GM12872 (cell line): ENCODE data around the gene TMEM88.

Experiments used
- TF ChIP-seq, protein P1 (sequence below): IDR thresholded peaks from 3 replicates; pipeline ENCODE4 v1.5.1; 2011; ENCODE audit warnings: low read depth, mild to moderate bottlenecking, low read length, moderate library complexity; ENCODE audit not compliant: insufficient read depth

The TMEM88 gene

DNA sequence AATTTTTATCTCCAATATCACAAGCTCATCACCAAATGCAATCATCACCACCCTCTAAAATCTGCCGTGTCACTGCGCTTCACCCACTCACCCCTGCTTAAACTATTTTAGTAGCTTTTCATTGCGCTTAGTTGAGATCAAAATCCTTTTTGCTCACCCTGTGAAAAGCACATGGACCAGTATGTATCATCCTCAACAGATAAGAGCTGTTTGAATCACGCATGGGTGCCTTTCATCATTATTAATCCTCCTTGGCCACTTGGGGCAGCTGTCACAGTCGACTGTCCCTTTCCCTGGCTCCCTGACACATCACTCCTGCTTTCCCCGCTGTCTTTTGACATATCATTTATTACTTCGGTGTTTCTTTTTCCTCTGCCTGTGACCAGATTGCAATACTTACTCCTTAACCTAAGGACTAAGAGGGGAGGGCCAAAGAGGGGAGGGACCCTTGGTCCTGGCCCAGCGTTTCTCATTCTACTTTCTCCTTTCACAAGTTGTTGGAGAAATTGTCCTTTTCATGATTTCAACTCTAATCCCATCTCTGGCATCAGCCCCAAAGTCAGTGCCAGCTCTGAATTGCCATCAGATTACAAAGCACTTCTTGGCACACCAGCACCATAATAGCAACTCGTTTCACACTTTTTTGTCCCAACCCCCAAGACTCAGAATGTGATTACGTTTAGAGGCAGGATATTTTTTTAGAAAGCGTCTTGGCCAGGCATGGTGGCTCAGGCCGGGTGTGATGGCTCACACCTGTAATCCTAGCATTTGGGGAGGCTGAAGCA is 29.5 kb upstream of the TMEM88 start:
- TF ChIP-seq, protein P1, sequence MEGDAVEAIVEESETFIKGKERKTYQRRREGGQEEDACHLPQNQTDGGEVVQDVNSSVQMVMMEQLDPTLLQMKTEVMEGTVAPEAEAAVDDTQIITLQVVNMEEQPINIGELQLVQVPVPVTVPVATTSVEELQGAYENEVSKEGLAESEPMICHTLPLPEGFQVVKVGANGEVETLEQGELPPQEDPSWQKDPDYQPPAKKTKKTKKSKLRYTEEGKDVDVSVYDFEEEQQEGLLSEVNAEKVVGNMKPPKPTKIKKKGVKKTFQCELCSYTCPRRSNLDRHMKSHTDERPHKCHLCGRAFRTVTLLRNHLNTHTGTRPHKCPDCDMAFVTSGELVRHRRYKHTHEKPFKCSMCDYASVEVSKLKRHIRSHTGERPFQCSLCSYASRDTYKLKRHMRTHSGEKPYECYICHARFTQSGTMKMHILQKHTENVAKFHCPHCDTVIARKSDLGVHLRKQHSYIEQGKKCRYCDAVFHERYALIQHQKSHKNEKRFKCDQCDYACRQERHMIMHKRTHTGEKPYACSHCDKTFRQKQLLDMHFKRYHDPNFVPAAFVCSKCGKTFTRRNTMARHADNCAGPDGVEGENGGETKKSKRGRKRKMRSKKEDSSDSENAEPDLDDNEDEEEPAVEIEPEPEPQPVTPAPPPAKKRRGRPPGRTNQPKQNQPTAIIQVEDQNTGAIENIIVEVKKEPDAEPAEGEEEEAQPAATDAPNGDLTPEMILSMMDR = no peak

DNA sequence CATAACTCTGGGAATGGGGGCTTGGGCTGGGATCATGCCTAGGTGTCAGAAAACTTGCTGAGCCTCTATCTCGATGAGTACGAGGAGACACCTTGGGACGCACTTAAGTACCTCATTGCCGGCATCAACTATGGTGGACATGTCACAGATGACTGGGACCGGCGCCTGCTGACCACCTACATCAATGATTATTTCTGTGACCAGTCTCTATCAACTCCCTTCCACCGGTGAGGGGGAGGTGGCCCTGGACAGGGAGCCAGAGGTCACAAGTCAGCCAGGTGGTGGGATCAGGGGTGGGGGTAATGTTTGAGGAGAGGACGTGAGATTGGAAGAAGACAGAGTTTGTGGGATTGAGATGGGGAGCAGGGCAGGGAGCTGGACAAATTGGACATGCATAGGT is 24.2 kb upstream of the TMEM88 start:
- TF ChIP-seq, protein P1 = no peak

DNA sequence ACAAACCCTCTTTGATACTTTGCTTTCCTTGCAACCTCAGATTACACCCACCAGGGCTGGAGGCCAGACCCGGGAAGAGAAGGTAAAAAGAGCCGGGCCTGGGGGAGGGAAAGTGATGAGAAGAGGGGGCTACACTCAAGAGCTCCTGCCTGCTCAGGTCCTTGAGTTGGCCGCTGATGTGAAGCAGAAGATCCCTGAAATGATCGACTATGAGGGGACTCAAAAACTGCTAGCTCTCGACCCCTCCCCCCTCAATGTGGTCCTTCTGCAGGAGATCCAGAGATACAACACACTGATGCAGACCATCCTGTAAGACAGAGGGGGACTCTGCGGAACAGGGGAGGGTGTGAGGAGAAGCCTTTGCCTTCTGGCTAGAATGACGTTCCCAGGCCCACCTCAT is 23.6 kb upstream of the TMEM88 start:
- TF ChIP-seq, protein P1 = no peak

DNA sequence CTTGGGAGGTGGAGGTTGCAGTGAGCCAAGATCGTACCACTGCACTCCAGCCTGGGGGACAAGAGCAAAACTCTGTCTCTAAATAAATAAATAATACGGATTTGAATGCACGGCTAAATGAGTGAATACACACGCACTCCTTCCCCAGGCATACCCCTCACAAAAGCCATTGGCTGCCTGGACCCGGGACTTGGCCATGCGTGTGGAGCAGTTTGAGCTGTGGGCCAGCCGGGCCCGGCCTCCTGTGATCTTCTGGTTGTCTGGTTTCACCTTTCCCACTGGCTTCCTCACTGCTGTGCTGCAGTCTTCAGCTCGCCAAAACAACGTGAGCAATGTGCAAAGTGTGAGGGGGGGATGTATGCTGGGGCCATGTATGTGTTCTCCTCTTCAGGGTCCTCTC is 22.4 kb upstream of the TMEM88 start:
- TF ChIP-seq, protein P1 = no peak

DNA sequence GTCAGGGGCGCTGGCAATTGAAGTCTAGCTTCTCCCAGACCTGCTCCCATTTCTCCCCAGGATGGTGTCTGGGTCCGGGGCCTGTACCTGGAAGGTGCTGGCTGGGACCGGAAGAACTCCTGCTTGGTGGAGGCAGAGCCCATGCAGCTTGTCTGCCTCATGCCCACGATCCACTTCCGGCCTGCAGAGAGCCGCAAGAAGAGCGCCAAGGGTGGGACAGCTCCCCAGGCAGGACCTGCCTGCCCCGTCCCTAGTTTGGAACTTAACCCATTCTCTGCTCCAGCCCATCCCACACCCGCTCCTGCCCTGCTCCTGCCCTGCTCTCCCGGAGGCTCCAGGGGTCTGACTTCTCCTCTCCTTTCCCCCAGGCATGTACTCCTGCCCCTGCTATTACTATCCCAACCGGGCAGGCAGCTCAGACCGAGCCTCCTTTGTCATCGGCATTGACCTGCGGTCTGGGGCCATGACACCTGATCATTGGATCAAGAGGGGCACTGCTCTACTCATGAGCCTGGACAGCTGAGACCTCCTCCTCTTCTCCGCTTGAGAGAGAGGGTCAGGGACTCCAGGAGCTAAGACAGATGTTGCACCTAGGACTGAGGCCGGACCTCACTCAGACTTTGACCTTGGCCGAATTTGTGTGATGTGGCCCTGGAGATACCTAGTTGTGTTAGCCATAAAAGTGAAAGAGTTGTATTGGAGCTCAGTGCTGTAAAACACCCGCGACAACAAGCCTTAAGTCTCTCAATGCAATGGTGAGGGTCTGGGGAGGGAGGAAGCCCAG is 21.7 kb upstream of the TMEM88 start:
- TF ChIP-seq, protein P1 = no peak

DNA sequence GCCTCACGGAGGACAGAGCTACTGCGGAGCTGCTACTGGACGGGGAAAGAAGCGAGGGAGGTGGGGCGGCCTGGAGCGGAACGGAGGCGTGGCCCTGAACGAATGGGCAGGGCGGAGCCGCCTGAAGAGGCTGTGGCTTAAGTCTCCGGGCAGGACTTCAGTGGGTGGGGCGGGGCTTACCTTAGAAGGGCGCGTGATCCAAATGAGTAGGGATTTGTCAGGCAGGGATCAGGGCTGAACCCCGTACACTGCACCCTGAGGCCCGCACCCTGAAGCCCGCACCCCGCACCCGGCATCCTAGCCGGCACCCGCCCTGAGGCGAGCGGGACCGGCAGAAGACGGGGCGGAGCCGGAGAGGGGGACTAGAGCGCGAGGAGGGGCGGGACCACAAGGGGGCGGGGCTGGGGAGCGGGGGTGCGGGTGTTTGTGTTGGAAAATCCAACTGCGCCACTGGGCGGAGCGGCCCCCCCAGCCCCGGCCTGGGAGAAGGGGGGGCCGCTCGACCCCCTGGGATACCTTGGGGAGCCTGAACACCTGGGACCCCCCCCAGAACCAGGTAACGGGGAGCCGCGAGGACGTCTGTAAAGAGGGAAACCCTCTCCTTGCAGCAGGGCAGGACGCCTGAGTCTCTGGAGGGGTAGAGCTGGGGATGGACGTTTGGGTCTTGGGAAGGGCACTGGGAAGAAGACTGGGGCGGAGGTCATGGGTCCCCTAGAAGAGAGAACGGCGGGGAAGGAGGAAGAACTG is 20.9 kb upstream of the TMEM88 start, which contains the start of gene KDM6B:
TSS of gene KDM6B (plus strand) at position 423 of the 747 bp plus-strand sequence. CDS start 11,338 bp downstream, outside the sequence.
- TF ChIP-seq, protein P1 = no peak

DNA sequence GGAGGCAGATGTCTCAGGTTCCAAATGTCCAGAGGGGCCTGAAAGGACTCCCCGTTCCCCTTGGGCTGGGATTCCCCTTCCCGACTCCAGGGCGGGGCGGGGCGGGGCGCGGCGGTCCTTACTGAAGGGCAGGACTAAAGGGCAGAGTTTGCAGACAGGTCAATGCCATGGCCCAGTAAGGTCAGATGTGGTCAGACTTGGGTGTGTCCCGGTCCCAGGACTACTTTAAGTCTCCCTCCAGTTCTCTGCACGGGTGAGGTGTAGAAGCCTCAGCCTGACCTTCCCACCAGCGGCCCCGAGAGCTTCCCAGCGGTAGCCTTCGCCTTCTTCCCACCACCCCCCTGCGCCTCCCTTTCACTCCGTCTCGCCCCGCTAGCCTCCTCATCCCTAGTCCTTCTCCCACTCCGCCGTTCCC is 20.3 kb upstream of the TMEM88 start:
- TF ChIP-seq, protein P1 = no peak
